Midbrain (tissue), 1 donor: ENCODE data around the gene MEGF6.
"Not testable (repeated sequence)": the region's sequence is repeated elsewhere in the genome, so short reads cannot be mapped to it uniquely, and the experiment has no call there.

Experiments
- DNase-seq: peaks from one replicate; lab custom pipeline; 2025; lab: John Stamatoyannopoulos, UW

Gene MEGF6

DNA sequence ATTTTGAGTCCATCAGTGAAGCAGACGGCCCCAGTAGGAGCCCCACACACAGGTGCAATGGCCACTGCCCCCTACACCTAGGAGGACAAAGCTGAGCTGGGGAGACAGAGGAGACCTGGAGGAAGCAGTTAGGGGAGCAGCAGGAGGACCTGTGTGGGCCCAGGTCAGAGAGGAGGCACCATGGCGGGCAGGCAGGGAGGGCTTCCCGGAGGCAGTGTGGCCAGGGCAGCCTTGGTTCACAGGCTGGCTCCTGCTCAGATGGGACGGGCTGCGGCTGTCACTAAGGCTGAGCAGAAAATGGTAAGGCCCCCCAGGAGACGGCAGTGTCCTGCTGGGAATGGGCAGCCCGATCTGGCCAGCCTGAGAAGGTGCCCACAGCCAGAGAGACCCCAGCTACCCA lies 15.4 kb downstream of the MEGF6 start:
- no peak for DNase-seq

DNA sequence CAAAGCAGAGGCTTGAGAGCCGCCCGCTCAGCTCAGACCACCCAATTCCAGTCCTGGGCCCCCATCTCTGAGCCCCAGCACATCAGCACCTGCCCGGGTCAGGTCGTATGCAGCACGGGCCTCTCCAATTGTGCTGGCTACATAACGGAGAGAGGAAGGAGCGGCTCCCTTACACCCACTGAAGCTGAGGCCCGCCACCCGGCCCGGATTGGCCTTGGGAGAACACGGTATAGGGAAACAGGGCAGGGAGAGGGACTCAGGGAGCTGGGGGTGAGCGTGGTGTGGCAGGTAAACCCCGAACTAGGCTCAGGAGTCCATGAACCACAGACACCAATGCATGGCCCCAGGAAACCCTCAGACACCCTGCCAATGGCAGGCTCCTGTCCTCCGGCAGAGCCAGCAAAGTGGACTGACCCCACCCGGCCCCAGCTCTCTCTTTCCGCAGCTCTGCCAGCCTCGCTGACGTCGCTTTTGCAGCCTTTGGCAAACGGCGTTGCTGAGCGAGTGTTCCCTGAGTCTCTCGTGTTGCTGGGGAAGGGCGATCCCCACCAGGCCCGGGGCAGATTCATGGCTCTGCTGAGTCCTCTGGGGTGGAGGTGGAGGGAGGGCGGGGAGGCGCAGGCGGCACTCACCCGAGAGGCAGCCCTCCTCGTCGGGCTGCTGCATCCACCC lies 16.5 kb downstream of the MEGF6 start:
- peak; percentile 64 for DNase-seq

DNA sequence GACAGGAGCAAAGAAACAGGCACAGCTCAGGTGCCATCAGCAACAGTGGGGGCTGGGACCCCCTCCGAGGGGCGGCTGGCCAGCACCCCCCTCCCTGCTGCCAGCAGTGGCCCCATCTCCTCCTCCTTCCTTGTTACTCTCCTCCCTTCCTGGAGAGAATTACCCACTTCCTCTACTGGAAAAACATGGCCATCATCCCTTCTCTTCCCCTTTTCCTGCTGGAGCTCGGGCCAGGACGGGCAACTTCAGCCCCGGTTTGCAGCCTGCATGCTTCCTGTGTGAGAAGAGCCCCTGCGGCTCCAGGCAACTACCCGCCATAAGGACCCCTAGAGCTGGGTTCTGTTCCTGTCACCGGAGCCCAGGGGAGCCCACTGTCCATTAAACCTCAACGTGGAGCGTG lies 17.6 kb downstream of the MEGF6 start:
- no peak for DNase-seq

GRCh38 chr1:3593334-3593733 lies 18.0 kb downstream of the MEGF6 start:
- DNase-seq = no peak

- no peak for DNase-seq
Observed at GRCh38 chr1:3590951-3591865, 20.1 kb downstream of the MEGF6 start.

DNA sequence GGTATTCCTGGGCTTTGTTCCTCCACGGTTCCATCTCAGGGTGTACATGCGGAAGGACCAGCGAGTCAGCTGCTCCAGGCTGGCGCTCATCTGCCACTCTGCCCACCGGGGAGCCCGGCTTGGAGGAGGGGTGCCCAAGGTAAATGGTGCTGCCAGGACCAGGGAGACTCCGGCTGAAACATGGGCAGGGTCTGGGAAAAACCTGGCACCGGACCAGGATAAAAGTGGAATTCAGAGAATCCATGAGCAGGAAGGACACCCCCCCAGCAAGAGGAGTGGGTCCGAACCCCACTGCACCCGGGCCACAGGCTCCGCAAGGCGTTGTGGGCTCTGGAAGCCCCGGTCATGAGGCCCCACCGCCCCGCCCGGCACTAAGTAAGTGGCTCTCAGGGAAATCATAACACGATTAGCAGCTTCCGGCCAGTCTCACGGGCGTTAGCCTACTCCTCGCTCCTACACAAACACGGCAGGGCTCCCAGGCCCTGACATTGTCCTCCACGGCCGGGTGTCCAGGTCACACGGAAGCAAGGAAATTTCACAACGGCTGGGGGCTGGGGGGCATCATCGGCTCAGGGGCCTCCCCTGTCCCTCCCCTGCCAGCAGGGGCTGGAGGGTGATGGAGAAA lies 21.1 kb downstream of the MEGF6 start:
- no peak for DNase-seq

DNA sequence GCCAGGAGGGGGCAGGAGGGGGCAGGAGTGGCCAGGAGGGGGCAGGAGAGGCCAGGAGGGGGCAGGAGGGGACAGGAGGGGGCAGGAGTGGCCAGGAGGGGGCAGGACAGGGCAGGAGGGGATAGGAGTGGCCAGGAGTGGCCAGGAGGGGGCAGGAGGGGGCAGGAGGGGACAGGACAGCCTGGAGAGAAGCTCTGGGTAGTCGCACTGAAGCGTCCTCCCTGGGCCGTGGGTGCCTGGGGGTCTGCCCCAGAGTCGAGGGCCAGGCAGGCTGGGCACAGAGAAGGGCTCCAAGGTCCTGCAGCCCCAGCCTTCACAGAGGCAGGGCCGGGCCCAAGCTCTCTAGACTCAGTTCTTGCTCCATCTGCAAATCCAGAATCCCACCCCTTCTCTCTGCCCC lies 22.9 kb downstream of the MEGF6 start:
- DNase-seq = no peak

DNA sequence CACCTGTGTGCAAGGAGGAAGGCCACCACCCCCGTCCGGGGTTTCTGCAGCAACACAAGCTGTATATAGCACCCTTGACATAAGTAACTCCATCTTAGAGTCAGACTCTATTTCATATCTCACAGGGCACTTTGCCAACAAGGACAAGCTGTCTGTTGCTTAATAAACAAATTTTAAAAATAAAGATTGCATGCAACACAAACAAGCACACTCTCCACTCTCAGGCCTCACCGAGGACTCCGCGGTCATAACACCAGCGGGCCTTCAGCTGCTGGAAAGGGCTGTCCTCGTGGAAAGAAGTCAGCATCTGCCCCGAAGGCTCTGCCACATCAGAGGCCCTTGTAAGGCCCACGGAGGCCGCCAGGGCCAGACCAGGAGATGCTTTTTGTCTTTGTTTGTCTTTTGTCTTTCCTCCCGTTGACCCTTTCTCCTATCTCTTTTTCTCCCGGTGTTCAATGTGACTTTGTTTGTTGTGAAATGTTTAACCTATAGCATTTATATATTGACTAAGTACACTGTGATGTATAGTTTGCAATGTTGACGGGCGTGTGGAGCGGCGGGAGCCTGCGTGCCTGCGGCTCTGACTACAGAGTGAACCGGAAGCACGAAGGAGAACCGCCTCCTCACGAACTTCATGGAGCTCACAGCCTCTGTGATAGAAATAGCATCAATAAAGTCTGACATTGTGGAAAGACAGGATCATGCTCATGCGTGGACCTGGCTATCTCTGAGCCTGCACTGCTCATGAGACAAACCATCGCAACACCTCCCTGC lies 24.1 kb downstream of the MEGF6 start:
- no peak for DNase-seq

DNA sequence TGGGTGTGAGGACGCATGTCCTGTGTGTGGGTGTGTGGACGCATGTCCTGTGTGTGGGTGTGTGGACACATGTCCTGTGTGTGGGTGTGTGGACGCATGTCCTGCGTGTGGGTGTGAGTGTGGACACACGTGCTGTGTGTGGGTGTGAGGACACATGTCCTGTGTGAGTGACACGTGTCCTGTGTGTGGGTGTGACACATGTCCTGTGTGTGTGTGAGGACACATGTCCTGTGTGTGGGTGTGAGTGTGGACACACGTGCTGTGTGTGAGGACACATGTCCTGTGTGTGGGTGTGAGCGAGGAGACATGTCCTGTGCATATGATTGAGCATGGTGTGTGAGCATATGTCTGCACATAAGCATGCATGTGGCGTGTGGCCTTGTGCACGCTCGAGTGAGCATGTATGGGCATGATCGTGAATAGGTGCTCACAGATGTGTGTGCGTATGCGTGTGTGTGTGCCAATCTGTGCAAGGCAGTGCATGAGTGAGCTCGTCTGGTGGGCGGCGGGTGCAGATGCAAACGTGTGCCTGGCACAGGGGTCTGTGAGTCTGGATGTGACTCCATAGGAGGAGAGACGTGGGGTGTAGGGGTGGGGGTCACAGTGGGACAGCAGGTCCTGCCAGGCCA lies 25.3 kb downstream of the MEGF6 start:
- DNase-seq = no peak

DNA sequence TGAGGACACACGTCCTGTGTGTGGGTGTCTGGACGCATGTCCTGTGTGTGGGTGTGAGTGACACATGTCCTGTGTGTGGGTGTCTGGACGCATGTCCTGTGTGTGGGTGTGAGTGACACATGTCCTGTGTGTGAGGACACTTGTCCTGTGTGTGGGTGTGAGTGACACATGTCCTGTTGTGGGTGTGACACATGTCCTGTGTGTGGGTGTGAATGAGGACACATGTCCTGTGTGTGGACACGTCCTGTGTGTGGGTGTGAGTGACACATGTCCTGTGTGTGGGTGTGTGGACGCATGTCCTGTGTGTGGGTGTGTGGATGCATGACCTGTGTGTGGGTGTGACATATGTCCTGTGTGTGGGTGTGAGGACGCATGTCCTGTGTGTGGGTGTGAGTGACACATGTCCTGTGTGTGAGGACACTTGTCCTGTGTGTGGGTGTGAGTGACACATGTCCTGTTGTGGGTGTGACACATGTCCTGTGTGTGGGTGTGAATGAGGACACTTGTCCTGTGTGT lies 25.9 kb downstream of the MEGF6 start:
- not testable (repeated sequence) for DNase-seq

GRCh38 chr1:3584915-3585314 lies 26.4 kb downstream of the MEGF6 start:
- no peak for DNase-seq

DNA sequence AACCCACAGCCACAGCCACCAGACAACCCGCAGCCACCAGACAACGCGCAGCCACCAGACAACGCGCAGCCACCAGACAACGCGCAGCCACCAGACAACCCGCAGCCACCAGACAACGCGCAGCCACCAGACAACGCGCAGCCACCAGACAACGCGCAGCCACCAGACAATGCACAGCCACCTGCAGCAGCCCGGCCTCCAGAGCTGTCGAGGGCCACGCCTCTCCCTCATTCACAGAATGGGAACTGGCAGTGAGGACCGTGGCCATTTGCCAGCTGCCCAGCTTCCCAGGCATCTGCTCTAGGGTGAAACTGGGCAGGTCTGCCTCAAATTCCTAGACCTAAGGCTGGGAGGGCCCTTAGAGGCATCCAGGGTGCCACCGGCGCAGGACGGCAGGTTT lies 27.6 kb downstream of the MEGF6 start:
- DNase-seq = not testable (repeated sequence)

DNA sequence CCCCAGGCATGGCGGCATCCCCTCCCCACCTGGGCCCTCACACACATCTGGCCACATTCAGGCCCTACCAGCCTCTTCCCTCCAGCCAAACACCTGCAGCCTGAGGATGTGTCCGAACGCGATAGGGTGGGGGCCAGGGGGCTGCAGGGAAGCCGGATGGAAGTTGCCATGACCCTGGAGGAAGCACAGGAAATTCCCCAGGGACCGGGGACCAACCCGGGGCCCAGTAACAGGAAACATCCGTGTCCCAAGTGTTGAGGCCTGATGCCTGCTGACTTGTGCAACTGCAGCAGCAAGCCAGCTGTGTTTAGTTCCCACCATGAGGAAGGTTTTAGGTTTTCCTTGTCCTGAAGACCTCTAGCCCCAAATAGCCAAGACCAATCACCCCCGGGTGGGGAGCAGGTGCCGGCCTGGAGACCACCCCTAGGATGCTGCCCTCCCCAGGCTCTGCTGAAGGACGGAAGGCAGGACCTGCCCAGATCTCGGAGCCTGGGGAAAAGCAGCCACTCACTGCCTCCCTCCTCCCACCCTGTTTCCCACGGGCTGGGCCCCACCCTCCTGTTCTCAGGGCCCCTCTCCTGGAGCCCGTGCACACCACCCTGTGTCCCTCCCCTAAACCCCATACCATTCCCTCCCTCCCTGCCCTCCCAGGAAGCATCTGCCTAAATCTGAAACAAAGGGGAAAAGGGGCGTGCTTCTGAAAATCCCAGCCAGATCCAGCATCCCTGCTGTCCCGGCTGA lies 29.8 kb downstream of the MEGF6 start:
- no peak for DNase-seq

GRCh38 chr1:3580231-3580630 lies 31.1 kb downstream of the MEGF6 start:
- DNase-seq = no peak

- no peak for DNase-seq
Observed at GRCh38 chr1:3579626-3580025, 31.7 kb downstream of the MEGF6 start.

- no peak for DNase-seq
Observed at GRCh38 chr1:3578906-3579305, 32.4 kb downstream of the MEGF6 start.

DNA sequence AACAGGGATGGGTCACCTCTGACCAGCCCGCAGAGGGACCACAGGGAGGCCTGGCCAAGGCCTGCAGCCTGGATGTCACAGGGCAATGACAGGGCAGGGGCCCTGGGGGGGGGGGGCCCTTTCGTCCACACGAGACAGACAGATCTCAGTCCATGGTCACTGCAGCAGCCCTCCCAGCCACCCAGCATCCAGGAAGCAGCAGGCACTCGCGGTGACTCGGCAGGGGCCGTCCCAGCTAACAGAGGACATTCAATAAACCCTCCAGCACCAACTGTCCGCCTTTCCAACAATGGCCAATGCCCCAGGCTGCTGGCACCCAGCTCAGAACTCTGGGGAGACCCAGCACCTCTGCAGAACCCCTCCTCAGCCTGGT lies 32.9 kb downstream of the MEGF6 start:
- DNase-seq = no peak

- DNase-seq = no peak
Observed at GRCh38 chr1:3577711-3578432, 33.4 kb downstream of the MEGF6 start.

- DNase-seq = peak; percentile 5
Observed at GRCh38 chr1:3577300-3577699, 34.0 kb downstream of the MEGF6 start.

- DNase-seq = no peak
Observed at GRCh38 chr1:3575993-3576392, 35.3 kb downstream of the MEGF6 start.
